H9 (cell line): ENCODE measurements around the gene ACP3. TPM values are rescaled to one million over a fixed set of nuclear protein-coding genes. Genes with fewer than 3 reads are reported as not detected.

ENCODE experiments used
- DNase-seq: peaks from one replicate; pipeline ENCODE4 v3.0.0-alpha.2; 2017
- H2AFZ ChIP-seq: one replicate; pipeline ENCODE4 v1.6.1; 2013; ENCODE audit warnings: mild to moderate bottlenecking, low read length, control low read depth, moderate library complexity
- H2AK5ac ChIP-seq: 2 replicates; pipeline ENCODE4 v1.6.1; 2013; ENCODE audit warnings: low read length, control low read depth, mixed read lengths; ENCODE audit not compliant: insufficient read length
- H2BK120ac ChIP-seq: one replicate; pipeline ENCODE4 v1.6.1; 2013; ENCODE audit warnings: low read depth, mild to moderate bottlenecking, low read length, control low read depth, inconsistent platforms; ENCODE audit not compliant: poor library complexity, severe bottlenecking
- H2BK12ac ChIP-seq: 2 replicates; pipeline ENCODE4 v1.6.1; 2013; ENCODE audit warnings: low read length, control low read depth, mixed read lengths, low read depth; ENCODE audit not compliant: insufficient read length
- H2BK15ac ChIP-seq: 2 replicates; pipeline ENCODE4 v1.6.1; 2013; ENCODE audit warnings: low read depth, low read length, control low read depth
- H2BK20ac ChIP-seq: one replicate; pipeline ENCODE4 v1.6.1; 2013; ENCODE audit warnings: low read depth, mild to moderate bottlenecking, low read length, control low read depth, inconsistent platforms; ENCODE audit not compliant: poor library complexity, severe bottlenecking
- H2BK5ac ChIP-seq: 2 replicates; pipeline ENCODE4 v1.6.1; 2013; ENCODE audit warnings: low read length, control low read depth, mixed read lengths; ENCODE audit not compliant: insufficient read length
- H3K14ac ChIP-seq: 2 replicates; pipeline ENCODE4 v1.6.1; 2013; ENCODE audit warnings: low read length, control low read depth; ENCODE audit not compliant: insufficient read depth
- H3K18ac ChIP-seq: 2 replicates; pipeline ENCODE4 v1.6.1; 2013; ENCODE audit warnings: low read depth, mild to moderate bottlenecking, mixed read lengths, low read length, control low read depth; ENCODE audit not compliant: insufficient read length
- H3K23ac ChIP-seq: 2 replicates; pipeline ENCODE4 v1.6.1; 2013; ENCODE audit warnings: low read length, control low read depth, mixed read lengths, low read depth; ENCODE audit not compliant: insufficient read length
- H3K23me2 ChIP-seq: 2 replicates; pipeline ENCODE4 v1.6.1; 2013; ENCODE audit warnings: low read depth, mild to moderate bottlenecking, mixed read lengths, low read length, control low read depth; ENCODE audit not compliant: insufficient read length, poor library complexity, severe bottlenecking
- H3K27ac ChIP-seq: 2 replicates; pipeline ENCODE4 v1.5.1; 2013; ENCODE audit warnings: low read length, control low read depth, mixed read lengths, low read depth; ENCODE audit not compliant: insufficient read length
- H3K27me3 ChIP-seq: 2 replicates; pipeline ENCODE4 v1.6.1; 2013; ENCODE audit warnings: low read length, control low read depth, inconsistent platforms; ENCODE audit not compliant: insufficient read depth
- H3K4ac ChIP-seq: 2 replicates; pipeline ENCODE4 v1.6.1; 2013; ENCODE audit warnings: low read depth, mild to moderate bottlenecking, control low read depth, inconsistent platforms, low read length, moderate library complexity
- H3K4me1 ChIP-seq: 2 replicates; pipeline ENCODE4 v1.6.1; 2013; ENCODE audit warnings: low read length, control low read depth, inconsistent platforms; ENCODE audit not compliant: insufficient read depth
- H3K4me2 ChIP-seq: 2 replicates; pipeline ENCODE4 v1.6.1; 2013; ENCODE audit warnings: low read length, control low read depth, mixed read lengths; ENCODE audit not compliant: insufficient read length, insufficient read depth
- H3K56ac ChIP-seq: 2 replicates; pipeline ENCODE4 v1.6.1; 2013; ENCODE audit warnings: low read depth, mild to moderate bottlenecking, mixed read lengths, low read length, control low read depth; ENCODE audit not compliant: insufficient read length
- H3K79me1 ChIP-seq: 2 replicates; pipeline ENCODE4 v1.6.1; 2013; ENCODE audit warnings: low read depth, mild to moderate bottlenecking, moderate library complexity, low read length, control low read depth, inconsistent platforms; ENCODE audit not compliant: insufficient read depth, poor library complexity, severe bottlenecking
- H3K79me2 ChIP-seq: 2 replicates; pipeline ENCODE4 v1.6.1; 2013; ENCODE audit warnings: low read length, control low read depth, inconsistent platforms; ENCODE audit not compliant: insufficient read depth
- H3K9ac ChIP-seq: 2 replicates; pipeline ENCODE4 v1.6.1; 2013; ENCODE audit warnings: low read length, control low read depth, mixed read lengths; ENCODE audit not compliant: insufficient read length; ENCODE audit errors: extremely low read depth
- H3K9me3 ChIP-seq: one replicate; pipeline ENCODE4 v1.6.1; 2013; ENCODE audit warnings: low read depth, low read length, inconsistent platforms; ENCODE audit not compliant: control insufficient read depth
- H3T11ph ChIP-seq: one replicate; pipeline ENCODE4 v1.6.1; 2013; ENCODE audit warnings: mild to moderate bottlenecking, low read length, control low read depth, inconsistent platforms
- H4K20me1 ChIP-seq: one replicate; pipeline ENCODE4 v1.6.1; 2013; ENCODE audit not compliant: control insufficient read depth, insufficient read length, insufficient read depth
- H4K5ac ChIP-seq: 2 replicates; pipeline ENCODE4 v1.6.1; 2013; ENCODE audit warnings: low read depth, mild to moderate bottlenecking, mixed read lengths, low read length, control low read depth; ENCODE audit not compliant: insufficient read length
- H4K8ac ChIP-seq: replicated peaks from 2 replicates; pipeline ENCODE4 v1.6.1; 2013; ENCODE audit warnings: low read length, control low read depth, mixed read lengths, low read depth; ENCODE audit not compliant: insufficient read length
- H4K91ac ChIP-seq: 2 replicates; pipeline ENCODE4 v1.6.1; 2013; ENCODE audit warnings: low read depth, mild to moderate bottlenecking, moderate library complexity, mixed read lengths, low read length, control low read depth; ENCODE audit not compliant: insufficient read length
- H3K27ac Mint-ChIP-seq, 3 experiments: 2 replicates in 2 of 3; 3 replicates in 1 of 3; pipeline ENCODE4 v1.8.0; 2020 to 2021; ENCODE audit warnings: mixed read lengths in 3 of 3, mild to moderate bottlenecking in 1 of 3, moderate library complexity in 1 of 3
- H3K27me3 Mint-ChIP-seq: 2 replicates; pipeline ENCODE4 v1.8.0; 2021; ENCODE audit warnings: low read depth, mild to moderate bottlenecking, moderate library complexity, mixed read lengths
- H3K36me3 Mint-ChIP-seq, 3 experiments: 2 replicates in 2 of 3; 3 replicates in 1 of 3; pipeline ENCODE4 v1.8.0; 2020 to 2021; ENCODE audit warnings: low read depth in 3 of 3, mixed read lengths in 3 of 3; ENCODE audit not compliant: insufficient read depth in 1 of 3
- H3K4me1 Mint-ChIP-seq, 2 experiments: 2 replicates each; pipeline ENCODE4 v1.8.0; 2020; ENCODE audit warnings: mixed read lengths in 2 of 2
- H3K4me3 Mint-ChIP-seq, 2 experiments: 2 replicates in 1 of 2; 3 replicates in 1 of 2; pipeline ENCODE4 v1.8.0; 2020 to 2021; ENCODE audit warnings: mild to moderate bottlenecking in 2 of 2, mixed read lengths in 2 of 2, moderate library complexity in 1 of 2
- H3K9me3 Mint-ChIP-seq, 2 experiments: 2 replicates in 1 of 2; 3 replicates in 1 of 2; pipeline ENCODE4 v1.8.0; 2020; ENCODE audit warnings: mild to moderate bottlenecking in 2 of 2, mixed read lengths in 2 of 2, moderate library complexity in 1 of 2
- CTCF ChIP-seq: fragments of 200-600 bp; sonication (generic); conservative IDR thresholded peaks from 3 replicates; pipeline ENCODE4 v1.8.0; 2021; ENCODE audit warnings: antibody characterized with exemption, mild to moderate bottlenecking
- WGBS: extraction: QIAGEN DNeasy Blood & Tissue Kit; methylation state at CpG from one replicate; pipeline ENCODE4 v1.1.7; 2013; ENCODE audit warnings: missing lambda C conversion rate, low lambda C conversion rate, mixed read lengths; ENCODE audit not compliant: insufficient read length; ENCODE audit errors: extremely low coverage; 5-methylcytosine and 5-hydroxymethylcytosine counted together
- total RNA-seq: library from RNA; stranded (reverse); gene quantifications from 2 replicates; pipeline ENCODE4 v1.2.1, GENCODE V29; 2021

Gene ACP3
- total RNA-seq, 1 experiment from 2014 or later, result 0.17 TPM

- H3K23me2 ChIP-seq, result no peaks in the 10 kb centered on the region
- Mint-ChIP-seq H3K27me3 (no peaks in the 10 kb centered on the region), H3K4me1 (peaks cover 15% of the 10 kb centered on the region in 2 experiments), H3K27ac (no peak overlapping the region), H3K4me3 (no peak overlapping the region), H3K36me3 (peaks cover 11 to 21% (median 12%) of the 10 kb centered on the region in 3 experiments; a peak in 6 of 7 replicates), H3K9me3 (peaks cover 19 to 20% of the 10 kb centered on the region in 2 experiments)
- no peaks in the 10 kb centered on the region for H3K9me3 ChIP-seq
- no peak overlapping the region for H3K27ac ChIP-seq
- no peak overlapping the region for H2BK20ac ChIP-seq
- H3K79me2 ChIP-seq, result no peaks in the 10 kb centered on the region
- H3K4ac ChIP-seq, result no peak overlapping the region
- no peak overlapping the region for H4K8ac ChIP-seq
- H3K18ac ChIP-seq, result no peak overlapping the region
- H3K23ac ChIP-seq, result no peak overlapping the region
- DNase-seq, result no peak
- no peaks in the 10 kb centered on the region for H3K79me1 ChIP-seq
- WGBS, result no CpG with 5 or more reads among the region's 3 CpGs
- no peak overlapping the region for H4K91ac ChIP-seq
- no peak overlapping the region for H2BK12ac ChIP-seq
- no peaks in the 10 kb centered on the region for H4K20me1 ChIP-seq
- TF ChIP-seq CTCF, result no peak
- no peak overlapping the region for H2AFZ ChIP-seq
- H3K4me1 ChIP-seq, result peaks cover 4% of the 10 kb centered on the region; the same call in 1 of the 2 replicates
- H3K9ac ChIP-seq, result no peak overlapping the region
- no peak overlapping the region for H3K4me2 ChIP-seq
- no peak overlapping the region for H2BK5ac ChIP-seq
- H3K56ac ChIP-seq, result no peak overlapping the region
- H2AK5ac ChIP-seq, result no peak overlapping the region
- no peak overlapping the region for H2BK120ac ChIP-seq
- no peak overlapping the region for H4K5ac ChIP-seq
- H3K27me3 ChIP-seq, result no peaks in the 10 kb centered on the region
- no peak overlapping the region for H3K14ac ChIP-seq
- H2BK15ac ChIP-seq, result no peak overlapping the region
- no peak overlapping the region for H3T11ph ChIP-seq
These were observed 26.4 kb upstream of the ACP3 start for GRCh38 chr3:132290833-132291232.
